GM19099 (cell line): ENCODE measurements around the gene AKAP13.

ENCODE experiments used
- POLR2A ChIP-seq: IDR thresholded peaks from 3 replicates; pipeline ENCODE4 v1.6.1; 2011; ENCODE audit warnings: low read depth; ENCODE audit not compliant: insufficient read length; ENCODE audit errors: extremely low read depth

The AKAP13 gene

DNA sequence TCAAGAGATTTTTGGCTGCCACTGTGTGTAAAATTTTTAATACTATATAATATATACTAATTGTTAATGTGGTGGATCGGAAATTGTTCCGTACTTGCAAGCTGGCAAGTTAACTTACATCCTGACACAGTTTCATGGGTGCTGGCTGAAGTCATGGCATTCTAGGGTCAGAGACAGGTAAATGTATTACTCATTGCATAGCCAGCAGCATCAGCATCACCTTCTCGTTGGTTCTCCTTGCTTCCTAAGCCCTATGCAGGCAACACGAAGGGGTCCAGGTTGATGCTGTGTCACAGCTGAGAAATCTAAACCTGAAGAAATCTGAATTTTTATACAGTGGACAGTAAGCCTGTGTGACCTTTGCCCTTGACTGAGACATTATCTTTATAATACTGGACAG lies 251.6 kb downstream of the AKAP13 start:
- TF ChIP-seq POLR2A = no peak

DNA sequence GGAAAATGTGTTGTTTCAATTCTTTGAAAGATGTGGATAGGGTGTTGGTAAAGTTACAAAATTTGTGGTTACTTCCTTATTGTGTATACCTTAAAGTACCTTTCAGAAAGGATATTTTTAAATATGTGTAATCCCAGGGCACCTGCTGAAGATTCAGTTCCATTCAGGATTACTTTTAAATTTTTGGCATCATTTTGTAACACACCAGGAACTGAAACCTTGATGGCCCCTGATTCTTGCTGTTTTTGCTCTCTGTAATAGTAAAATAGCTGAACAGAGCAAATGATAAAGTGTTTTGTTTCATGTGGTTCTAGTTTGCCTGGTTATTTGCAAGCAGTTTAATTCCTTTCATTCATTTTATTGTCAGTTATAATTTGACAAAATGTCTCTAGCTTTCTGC lies 253.5 kb downstream of the AKAP13 start:
- no peak for TF ChIP-seq POLR2A

DNA sequence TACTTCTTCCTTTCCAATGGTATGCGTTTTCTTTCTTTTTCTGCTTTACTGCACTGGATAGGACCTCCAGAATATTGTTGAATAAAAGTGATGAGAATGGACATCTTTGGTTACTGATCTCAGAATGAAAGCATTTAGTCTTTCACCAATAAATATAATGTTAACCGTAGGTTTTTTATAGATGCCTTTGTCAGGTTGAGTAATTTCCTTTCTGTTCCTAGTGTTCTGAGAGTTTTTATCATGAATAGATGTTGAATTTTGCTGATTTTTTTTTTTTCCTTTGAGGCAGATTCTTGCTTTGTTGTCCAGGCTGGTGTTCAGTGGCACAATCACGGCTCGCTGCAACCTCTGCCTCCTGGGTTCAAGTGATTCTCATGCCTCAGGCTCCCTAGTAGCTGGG lies 255.9 kb downstream of the AKAP13 start:
- no peak for TF ChIP-seq POLR2A

- no peak for TF ChIP-seq POLR2A
These were observed 259.5 kb downstream of the AKAP13 start for GRCh38 chr15:85639752-85640381.

GRCh38 chr15:85642065-85642692 lies 261.8 kb downstream of the AKAP13 start:
- no peak for TF ChIP-seq POLR2A

DNA sequence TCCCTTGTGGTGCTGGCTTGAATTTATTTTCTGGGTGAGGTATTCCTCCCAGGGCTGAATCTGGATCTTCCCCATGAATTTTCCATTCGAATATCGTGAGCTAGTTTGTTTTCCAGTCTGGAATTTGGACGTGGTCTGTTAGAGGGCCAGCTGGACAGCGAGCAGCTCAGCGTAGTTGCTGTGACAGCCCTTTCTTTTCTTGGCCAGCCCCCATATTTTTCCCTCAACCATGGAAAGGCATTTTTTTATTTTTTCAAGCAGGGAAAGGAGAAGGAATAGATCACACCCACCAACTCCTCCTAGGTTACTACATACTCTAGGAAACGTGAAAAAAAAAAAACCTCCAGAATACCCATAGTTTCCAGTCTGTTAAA lies 262.3 kb downstream of the AKAP13 start:
- TF ChIP-seq POLR2A = no peak

GRCh38 chr15:85646538-85647091 lies 266.2 kb downstream of the AKAP13 start:
- TF ChIP-seq POLR2A = no peak

GRCh38 chr15:85649372-85649771 lies 269.0 kb downstream of the AKAP13 start:
- no peak for TF ChIP-seq POLR2A

DNA sequence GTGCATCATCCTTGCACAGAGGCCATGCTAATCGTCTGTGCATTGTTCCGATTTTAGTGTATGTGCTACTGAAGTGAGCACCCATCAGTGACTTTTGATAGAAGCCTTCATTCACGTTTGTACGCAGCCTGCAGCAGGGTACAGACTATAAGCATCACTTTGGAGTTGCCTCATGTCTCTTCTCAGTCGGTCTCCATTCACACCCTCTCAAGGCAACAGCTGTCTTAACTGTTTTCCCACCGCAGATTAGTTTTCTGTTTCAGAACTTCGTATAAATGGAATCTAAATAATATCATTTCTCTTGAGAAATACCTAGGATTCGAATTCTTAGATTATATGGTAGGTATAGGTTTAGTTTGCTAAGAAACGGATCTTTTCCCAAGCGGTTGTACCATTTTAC lies 271.1 kb downstream of the AKAP13 start:
- TF ChIP-seq POLR2A = no peak

DNA sequence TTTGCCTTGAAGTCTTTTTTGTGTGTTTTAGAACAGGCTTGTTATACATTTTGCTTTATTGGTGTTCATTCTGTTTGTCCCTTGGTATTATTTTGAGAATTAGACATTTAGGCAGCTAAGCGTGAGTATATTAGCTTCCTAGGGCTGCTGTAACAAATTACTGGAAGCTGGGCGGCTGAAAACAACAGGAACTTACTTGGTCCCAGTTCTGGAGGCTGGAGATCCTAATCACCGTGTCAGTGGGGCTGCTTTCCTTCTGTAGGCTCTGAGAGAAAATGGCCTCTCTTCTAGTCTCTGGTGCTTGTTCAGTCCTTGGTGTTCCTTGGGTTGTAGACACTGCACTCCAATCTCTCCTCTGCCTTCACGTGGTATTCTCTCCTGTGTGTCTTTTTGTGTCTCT lies 272.1 kb downstream of the AKAP13 start:
- no peak for TF ChIP-seq POLR2A

- no peak for TF ChIP-seq POLR2A
These were observed 276.7 kb downstream of the AKAP13 start for GRCh38 chr15:85657132-85657531.

DNA sequence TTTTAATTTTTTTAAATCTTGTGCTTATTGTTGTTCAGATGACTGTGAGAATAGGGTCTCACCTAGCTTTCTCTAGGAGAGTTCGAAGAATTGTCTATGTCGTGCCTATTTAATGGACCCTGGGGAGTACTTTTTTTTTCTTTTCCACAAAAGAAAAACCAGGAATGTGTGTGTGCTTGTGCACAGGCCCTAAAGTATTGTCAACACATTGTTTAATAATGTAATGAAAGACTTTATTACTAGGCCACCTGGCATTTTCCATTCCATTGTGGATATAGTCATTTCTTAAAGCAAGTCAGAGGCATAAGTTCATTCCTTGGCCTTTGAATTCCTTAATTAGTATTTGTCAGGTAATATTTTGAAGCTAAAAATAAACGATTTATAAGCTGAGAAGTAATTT lies 278.4 kb downstream of the AKAP13 start:
- no peak for TF ChIP-seq POLR2A

- TF ChIP-seq POLR2A = no peak
These were observed 281.5 kb downstream of the AKAP13 start for GRCh38 chr15:85661859-85662258.

DNA sequence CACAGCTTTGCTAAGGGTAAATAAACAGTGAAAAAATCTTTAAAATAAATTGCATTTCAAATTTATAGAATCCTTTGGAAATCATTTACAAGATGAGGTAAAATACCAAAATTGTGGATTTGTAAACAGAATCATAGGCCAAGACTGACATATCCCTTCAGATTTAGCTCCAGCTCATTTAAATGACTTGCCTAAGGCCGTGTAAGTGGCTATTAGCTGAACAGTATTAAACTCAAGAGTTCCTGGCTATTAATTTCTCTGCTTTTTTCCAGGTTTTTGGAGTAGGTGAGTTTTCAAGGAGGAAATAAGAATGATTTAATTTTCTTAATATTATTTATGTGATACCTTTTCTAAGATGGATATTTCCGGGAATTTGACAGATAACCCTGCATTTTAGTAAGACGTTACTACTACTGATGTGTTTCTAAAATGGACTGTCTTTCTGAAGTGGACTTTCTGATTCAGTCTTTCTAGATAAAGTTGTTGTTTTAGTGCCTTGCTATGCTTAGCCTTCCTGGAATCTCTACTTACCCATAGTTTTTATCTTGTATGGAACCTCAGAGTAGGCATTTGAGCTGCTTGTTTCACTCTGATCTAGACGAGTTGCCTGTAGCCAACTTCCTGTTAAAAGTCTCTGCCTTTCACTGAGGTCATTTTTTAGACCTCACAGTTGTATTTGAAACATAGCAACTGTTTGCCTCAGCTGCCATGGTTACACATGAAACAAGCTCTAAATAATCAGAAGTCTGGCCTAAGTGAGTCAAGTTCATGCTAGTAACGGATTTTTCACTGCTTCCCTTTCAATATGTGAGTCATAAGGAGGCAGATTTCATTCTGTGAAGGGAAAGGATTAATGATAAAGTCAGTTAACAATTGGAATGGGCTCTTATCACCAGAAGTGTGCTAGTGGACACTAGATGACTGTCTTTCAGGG lies 287.4 kb downstream of the AKAP13 start:
- no peak for TF ChIP-seq POLR2A

GRCh38 chr15:85671156-85671555 lies 290.8 kb downstream of the AKAP13 start:
- no peak for TF ChIP-seq POLR2A
